HTR-8/SVneo (cell line): ENCODE measurements around the gene RHOD.

Source experiments
- DNase-seq: peaks from one replicate; pipeline ENCODE4 v3.0.0; 2011; ENCODE audit warnings: low spot score, mixed read lengths; ENCODE audit not compliant: insufficient read length
- FAIRE-seq: peaks from 2 replicates; lab custom pipeline; 2011; peaks lifted over from hg19 to GRCh38; lab: Jason Lieb, UNC

Gene RHOD

GRCh38 chr11:67056267-67057204 is at the start of gene RHOD:
Gene RHOD, plus strand, starts transcription at chr11:67056847. Its CDS starts 56 bp downstream, at chr11:67056903.
- FAIRE-seq = no peak
- no peak for DNase-seq

DNA sequence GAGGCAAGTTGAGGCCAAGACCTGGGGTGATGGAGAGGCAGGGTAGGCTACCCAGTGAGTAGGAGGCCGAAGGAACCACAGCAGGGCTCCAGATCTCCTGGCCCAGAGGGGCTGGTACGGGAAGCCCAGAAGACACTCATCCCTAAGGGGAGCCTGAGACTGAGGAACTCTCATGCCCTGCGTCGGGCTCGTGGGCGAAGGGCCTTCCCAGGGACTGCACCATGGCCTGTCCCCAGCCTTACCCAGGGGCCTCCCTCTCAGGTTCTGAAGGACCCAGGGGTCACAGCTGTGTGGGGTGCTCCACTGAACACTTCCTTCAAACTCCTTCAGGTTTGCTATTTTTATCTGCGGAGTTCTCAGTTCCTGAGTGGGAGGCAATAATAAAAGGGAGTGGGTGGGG is 49.5 kb upstream of the RHOD start:
- FAIRE-seq (no peak), DNase-seq (no peak)

DNA sequence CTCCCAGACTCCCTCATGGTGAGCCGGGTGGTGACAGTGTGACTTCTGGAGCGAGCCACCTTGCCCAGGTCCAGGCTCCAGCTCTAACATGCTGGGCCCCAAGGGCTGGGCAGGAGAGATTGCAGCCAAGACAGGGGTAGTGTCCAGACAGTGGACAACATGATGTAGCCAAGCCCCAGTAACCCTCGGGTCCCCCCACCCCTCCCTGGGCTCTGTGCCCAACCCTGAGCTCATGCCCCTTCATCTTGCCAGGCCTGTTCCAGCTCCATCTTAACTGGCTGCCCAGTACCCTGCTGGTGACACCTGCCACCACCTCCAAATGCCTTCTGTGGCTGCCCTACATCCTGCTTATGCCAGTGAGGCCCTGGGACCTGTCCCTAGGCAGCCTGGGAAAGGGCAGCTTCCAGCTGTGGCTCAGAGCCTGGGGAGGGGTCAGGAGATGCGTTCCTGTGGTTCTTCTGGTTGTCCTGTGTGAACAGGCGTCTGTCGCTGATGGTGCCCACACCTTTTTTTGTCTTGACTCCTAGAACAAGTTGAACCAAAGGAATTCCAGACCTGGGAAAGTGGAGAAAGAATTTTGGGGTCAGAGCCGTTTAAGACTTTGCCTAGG is 46.2 kb upstream of the RHOD start:
- DNase-seq (no peak), FAIRE-seq (no peak)

DNA sequence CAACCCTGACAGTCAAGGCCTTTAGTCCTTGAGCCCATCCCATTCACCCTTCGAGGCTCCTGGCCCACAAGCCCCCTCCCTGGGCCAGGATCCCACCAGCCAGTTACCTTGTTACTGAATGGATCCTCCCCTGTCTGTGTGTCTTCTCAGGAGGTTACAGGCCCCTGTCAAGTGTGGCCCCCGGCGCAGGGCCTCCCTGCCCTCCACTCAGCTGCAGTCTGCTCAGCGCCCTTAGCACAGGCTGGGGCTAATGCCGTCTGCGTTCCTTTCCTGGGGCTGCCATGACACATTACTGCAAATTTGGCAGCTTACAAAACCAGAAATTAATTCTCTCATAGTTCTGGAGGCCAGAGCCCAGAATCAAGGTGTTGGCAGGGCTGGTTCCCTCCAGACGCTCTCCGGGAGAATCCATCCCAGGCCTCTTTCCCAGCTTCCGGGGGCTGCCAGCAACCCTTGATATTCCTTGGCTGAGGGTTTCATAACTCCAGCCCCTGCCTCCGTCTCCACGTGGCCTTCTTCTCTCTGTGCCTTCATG is 43.1 kb upstream of the RHOD start:
- FAIRE-seq (no peak), DNase-seq (no peak)

- FAIRE-seq = no peak
- no peak for DNase-seq
Observed at GRCh38 chr11:67014343-67014742, 42.3 kb upstream of the RHOD start.

GRCh38 chr11:67015048-67015447 is 41.6 kb upstream of the RHOD start:
- FAIRE-seq (no peak), DNase-seq (no peak)

- FAIRE-seq = no peak
- no peak for DNase-seq
Observed at GRCh38 chr11:67016550-67016949, 40.1 kb upstream of the RHOD start.

DNA sequence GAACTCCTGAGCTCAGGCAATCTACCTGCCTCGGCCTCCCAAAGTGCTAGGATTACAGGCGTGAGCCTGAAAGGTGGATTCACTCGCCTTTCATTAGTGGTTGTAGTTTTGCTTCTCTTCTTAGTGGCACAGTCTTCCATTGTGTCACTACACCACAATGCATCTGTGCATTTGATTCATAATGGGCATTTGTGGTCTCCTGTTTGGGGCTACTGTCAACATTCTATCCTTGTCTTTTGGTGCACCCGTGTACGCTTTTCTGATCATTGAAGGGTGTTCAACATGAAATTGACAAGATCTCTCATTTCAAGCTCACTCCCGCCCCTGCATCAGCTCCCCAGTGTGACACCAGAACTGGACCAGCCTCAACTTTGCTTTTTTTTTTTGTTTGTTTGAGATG is 35.7 kb upstream of the RHOD start:
- FAIRE-seq (no peak), DNase-seq (no peak)

DNA sequence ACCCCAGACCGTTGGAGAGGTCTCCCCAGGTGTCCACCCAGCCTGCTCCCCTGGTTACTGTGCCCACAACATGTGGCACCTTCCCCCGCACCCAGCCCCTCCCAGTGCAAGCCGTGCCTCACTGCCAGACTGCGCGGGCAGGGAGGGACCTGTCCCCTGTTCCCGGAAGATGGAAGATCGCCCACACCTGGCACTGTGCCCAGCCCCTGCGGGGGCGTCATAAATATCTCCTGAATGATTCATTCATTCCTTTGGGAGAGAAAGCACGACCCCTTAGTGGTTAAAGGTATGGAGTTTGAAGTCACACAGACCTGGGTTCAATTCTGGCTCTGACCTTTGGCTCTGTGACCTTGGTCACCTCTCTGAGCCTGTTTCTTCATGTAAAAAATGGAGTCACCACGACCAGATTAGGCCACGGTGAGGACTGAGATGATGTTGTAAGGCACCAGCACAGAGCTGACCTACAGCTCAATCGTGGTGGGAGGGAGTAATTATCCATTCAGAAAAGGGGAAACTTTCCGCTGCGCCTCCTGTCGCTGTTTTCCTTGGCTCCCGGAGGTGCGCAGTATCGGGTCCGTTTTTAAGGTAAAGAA is 34.2 kb upstream of the RHOD start:
- peak; percentile 85 for DNase-seq
- peak; percentile 98 for FAIRE-seq

DNA sequence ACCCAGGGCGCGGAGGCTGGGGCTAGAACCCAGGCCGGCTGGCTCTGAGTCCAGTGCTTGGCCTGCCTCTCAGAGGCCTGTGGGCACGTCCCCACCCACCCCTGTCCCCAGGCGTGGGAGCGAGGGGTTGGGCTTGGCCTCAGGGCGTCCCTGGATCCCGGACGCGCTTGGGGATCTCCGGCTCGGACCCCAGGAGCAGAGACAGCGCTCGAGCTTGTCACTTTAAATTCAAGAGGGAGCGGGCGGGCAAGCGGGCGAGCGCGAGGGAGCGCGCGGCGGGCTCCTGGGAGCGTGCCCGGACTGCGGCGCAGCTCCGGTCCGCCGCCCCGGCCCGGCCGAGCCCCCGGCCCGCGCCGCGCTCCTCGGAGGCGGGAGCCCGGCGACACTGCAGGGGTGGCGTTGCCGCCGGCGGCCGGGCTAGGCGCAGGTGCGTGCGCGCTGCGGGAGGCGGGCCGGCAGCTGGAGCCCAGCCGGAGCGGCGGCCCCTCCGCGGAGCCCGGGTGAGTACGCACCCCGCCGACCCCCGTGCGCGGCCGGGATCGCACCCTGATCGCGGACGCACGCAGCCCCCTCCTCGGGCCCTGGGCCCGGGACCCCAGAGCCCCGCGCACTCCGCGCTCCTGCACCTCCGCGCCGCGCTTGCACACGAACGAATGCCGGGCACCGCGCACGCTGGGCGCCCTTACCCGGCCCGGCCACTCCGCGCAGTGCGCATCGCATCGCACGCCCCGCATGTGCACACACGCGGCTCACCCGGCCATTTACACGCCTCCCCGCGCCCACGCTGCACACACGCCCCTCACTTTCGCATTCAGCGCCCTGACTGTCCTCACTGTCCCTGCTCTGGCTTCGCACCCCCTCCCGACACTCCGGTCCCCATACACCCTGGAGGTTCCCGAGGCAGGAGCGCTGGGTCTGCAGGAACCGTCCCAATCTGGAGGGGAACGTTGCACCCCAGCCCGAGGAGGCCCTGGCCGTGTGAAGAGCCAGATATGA is 33.4 kb upstream of the RHOD start, which contains the start of gene SYT12:
SYT12 (plus strand) TSS at position 174 of the 996 bp plus-strand sequence. CDS start 7,011 bp downstream, outside the sequence.
- DNase-seq (peak; percentile 45), FAIRE-seq (peak; percentile 57)

DNA sequence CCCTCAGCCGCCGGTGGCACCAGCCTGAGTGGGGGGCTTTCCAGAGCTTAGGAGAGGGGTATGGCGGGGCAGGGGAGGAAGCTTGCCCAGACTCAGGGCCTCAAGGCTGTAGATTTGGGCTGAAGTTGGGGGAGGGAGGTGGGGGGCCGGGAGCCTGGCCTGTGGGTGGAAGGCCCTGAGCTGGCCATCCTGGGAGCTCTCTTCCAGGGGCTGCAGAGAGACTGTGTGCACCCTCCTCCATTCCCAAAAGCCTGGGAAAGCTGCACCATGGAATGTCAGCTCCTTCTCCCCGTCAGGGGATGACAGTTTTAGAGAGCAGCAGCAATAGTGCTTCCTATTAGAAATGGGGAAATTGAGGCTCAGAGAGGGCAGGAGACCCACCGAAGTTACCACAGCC is 32.7 kb upstream of the RHOD start:
- FAIRE-seq (no peak), DNase-seq (no peak)

DNA sequence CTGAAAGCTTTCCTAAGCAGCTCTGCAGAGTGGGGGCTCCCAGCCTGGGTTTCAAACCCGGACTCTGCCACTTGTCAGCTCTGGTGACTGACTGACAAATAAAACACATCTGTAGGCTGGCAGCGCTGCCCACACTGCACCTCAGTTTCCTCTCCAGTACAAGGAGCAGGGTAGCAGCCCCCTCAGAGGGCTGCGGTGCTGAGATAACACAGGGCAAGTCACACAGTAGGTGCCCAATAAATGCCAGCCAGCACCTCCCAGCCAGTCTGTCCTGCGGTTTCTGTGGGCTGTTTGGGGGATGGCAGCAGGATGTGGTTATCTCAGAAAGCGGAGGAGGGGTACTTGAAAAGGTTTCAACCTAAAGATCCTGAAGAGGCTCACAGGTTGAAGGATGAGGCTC is 32.2 kb upstream of the RHOD start:
- DNase-seq = no peak

GRCh38 chr11:67024966-67025365 is 31.7 kb upstream of the RHOD start:
- no peak for DNase-seq
- FAIRE-seq = peak; percentile 33

More for the DNA sequence above, 32.2 kb upstream of the RHOD start:
- no peak for FAIRE-seq

DNA sequence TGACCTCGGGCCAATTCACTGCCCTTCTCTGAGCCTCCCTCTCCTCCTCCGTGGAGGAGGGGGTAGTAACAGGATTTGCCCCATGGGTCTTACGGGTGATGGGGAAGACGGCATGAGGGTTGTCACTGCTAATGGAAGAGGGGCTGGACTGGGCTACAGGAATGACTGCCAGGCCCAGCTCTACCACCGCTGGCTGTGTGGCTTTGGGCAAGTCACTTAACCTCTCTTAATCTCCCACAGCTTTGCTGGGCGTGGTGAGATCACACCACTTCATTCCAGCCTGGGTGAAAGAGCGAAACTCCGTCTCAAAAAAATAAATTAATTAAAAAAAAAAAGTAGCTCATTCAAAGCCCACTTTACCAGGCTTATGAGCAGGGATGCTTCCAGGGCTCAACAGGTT is 30.9 kb upstream of the RHOD start:
- DNase-seq = no peak
- no peak for FAIRE-seq

GRCh38 chr11:67026941-67027340 is 29.7 kb upstream of the RHOD start:
- FAIRE-seq (no peak), DNase-seq (no peak)

GRCh38 chr11:67027483-67027930 is 29.1 kb upstream of the RHOD start:
- FAIRE-seq (no peak), DNase-seq (no peak)

DNA sequence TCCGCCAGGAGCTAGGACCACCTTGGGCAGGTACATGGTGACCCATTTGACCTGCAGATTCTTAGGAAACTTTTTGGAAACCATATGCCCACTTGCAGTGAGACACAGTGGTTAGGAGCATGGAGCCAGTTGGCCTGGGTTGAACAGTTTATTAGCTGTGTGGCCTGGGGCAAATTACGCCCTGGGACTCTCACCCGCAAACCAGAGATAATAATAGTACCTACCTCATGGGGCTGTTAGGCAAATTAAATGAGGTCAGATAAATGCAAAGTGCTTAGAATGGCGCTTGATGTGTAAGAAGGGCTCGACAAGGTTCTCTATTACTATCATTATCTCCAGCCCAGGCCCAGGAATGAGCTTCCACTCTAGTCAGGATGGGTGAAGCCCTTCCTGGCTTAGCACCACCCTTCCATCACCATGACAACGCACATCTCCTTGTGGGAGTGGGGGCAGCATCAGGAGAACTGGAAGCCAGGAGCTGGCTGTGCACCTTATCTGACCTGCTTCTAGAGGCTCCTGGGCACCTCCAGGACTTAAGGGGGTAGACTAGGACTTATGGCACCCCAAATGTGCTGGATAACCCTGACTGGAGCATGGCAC is 28.6 kb upstream of the RHOD start:
- FAIRE-seq = no peak
- no peak for DNase-seq

DNA sequence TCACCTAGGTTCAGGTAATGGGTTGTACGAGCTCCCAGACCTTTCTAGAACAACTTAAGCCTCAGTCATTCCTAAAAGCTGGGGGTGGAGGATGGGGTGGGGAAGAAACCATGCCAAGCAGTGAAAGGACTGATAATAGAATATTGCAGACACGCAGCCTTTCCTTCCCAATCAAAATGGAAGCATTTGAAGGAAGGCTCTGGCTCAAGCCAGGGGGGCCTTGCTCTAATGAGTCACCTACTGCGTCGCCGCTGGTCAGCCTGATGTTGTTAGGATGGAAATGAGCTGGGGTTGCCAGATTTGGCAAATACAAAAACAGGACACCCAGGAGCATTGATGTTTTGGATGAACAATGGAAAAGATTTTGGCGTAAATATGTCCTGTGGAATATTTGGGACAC is 27.5 kb upstream of the RHOD start:
- DNase-seq (no peak), FAIRE-seq (no peak)

DNA sequence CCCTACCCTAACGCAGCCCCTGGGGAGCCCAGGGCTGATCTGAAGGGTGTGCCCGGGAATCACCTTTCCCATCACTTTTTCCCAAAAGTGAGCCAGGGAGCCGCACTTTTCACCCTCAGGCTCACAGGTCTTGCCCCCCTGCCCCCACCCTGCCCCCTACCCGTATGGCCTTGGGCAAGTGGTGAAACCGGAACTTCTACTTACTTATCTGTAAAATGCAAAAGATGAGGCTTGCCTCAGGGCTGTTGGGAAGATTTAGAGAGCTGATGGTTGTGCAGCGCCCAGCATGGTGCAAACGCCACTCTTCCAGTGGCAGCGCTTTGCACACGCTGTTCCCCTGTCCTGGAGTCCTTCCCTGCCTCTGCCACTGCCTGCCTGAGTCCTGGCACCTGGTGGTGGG is 25.7 kb upstream of the RHOD start:
- FAIRE-seq (no peak), DNase-seq (no peak)
